HEK293T (cell line): Measurements from ENCODE around the gene PAAF1.

Source experiments
- ARNT ChIP-seq: fragments of 450-650 bp; IDR thresholded peaks from 2 replicates; pipeline ENCODE4 v1.6.1; 2017; ENCODE audit warnings: mild to moderate bottlenecking
- ELF4 ChIP-seq: fragments of 450-650 bp; IDR thresholded peaks from 2 replicates; pipeline ENCODE4 v1.6.1; 2017; ENCODE audit warnings: antibody characterized with exemption
- FOXA1 ChIP-seq: fragments of 450-650 bp; IDR thresholded peaks from 2 replicates; pipeline ENCODE4 v1.6.1; 2016; ENCODE audit warnings: mild to moderate bottlenecking
- FOXM1 ChIP-seq: fragments of 450-650 bp; IDR thresholded peaks from 2 replicates; pipeline ENCODE4 v1.6.1; 2017; ENCODE audit warnings: mild to moderate bottlenecking, borderline replicate concordance
- HDGF ChIP-seq: fragments of 450-650 bp; IDR thresholded peaks from 2 replicates; pipeline ENCODE4 v1.6.1; 2017; ENCODE audit warnings: antibody characterized with exemption, borderline replicate concordance
- NFRKB ChIP-seq: fragments of 450-650 bp; IDR thresholded peaks from 2 replicates; pipeline ENCODE4 v1.6.1; 2016; ENCODE audit warnings: mild to moderate bottlenecking, moderate library complexity
- SP1 ChIP-seq: fragments of 450-650 bp; IDR thresholded peaks from 2 replicates; pipeline ENCODE4 v1.6.1; 2017
- TARDBP ChIP-seq: fragments of 450-650 bp; IDR thresholded peaks from 2 replicates; pipeline ENCODE4 v1.6.1; 2016
- TF ChIP-seq, protein P1 (sequence below): fragments of 450-650 bp; IDR thresholded peaks from 2 replicates; pipeline ENCODE4 v1.6.1; 2016

DNA sequence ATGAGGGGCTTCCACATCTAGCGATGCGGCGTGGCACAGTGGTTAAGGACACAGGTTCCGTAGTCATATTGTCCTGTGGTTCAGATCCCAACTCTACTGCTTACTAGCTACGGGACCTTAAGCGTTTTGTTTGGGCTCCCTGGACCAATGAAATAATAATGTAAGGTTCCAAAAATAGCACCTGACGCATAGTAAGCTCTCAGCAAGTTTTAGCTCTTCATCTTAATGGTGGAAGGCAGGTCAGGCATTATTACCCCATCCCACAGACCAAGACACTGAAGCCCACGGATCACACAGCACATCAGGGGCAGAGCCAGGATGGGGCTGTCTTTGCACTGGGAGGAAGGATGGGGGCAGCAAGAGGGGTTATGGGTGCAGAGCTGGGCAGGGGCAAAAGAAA lies 87.1 kb downstream of the PAAF1 start:
- no peak for TF ChIP-seq SP1
- TF ChIP-seq ELF4, result no peak
- TF ChIP-seq, protein P1, sequence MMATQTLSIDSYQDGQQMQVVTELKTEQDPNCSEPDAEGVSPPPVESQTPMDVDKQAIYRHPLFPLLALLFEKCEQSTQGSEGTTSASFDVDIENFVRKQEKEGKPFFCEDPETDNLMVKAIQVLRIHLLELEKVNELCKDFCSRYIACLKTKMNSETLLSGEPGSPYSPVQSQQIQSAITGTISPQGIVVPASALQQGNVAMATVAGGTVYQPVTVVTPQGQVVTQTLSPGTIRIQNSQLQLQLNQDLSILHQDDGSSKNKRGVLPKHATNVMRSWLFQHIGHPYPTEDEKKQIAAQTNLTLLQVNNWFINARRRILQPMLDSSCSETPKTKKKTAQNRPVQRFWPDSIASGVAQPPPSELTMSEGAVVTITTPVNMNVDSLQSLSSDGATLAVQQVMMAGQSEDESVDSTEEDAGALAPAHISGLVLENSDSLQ, result no peak
- no peak for TF ChIP-seq TARDBP
- no peak for TF ChIP-seq FOXM1
- TF ChIP-seq ARNT, result no peak
- TF ChIP-seq FOXA1, result no peak
- TF ChIP-seq NFRKB, result no peak
- TF ChIP-seq HDGF, result no peak
